K562 (cell line): ENCODE measurements around the gene KCNN4. TPM values are rescaled to one million over a fixed set of nuclear protein-coding genes. Genes with fewer than 3 reads are reported as not detected.
A peak's percentile ranks its signal among the peaks of the same experiment; 100 is the strongest.

Experiments used
- DACH1 ChIP-seq: fragments of 450-650 bp; IDR thresholded peaks from 2 replicates; pipeline ENCODE4 v1.6.1; 2018; ENCODE audit not compliant: partially characterized antibody
- HNRNPL ChIP-seq: fragments of 200-400 bp; formaldehyde crosslinking; IDR thresholded peaks from 2 replicates; pipeline ENCODE4 v1.6.1; 2017; ENCODE audit warnings: low read depth, mild to moderate bottlenecking, low read length
- KLF10 ChIP-seq: fragments of 250-450 bp; sonication (Bioruptor Pico); IDR thresholded peaks from 2 replicates; pipeline ENCODE4 v1.6.1; 2021; ENCODE audit warnings: matching md5 sums
- LARP7 ChIP-seq: fragments of 450-650 bp; IDR thresholded peaks from 2 replicates; pipeline ENCODE4 v1.6.1; 2016
- RBM15 ChIP-seq: fragments of 200-400 bp; formaldehyde crosslinking; IDR thresholded peaks from 2 replicates; pipeline ENCODE4 v1.6.1; 2018; ENCODE audit warnings: mild to moderate bottlenecking, low read length, moderate library complexity; ENCODE audit not compliant: insufficient read depth
- SRSF3 ChIP-seq: fragments of 200-400 bp; formaldehyde crosslinking; IDR thresholded peaks from 2 replicates; pipeline ENCODE4 v1.6.1; 2016; ENCODE audit warnings: mild to moderate bottlenecking, low read length, moderate library complexity; ENCODE audit not compliant: insufficient read depth
- ZNF766 ChIP-seq: fragments of 200-800 bp; sonication (Bioruptor generic); conservative IDR thresholded peaks from 2 replicates; pipeline ENCODE4 v1.6.1; 2016; ENCODE audit warnings: missing genetic modification characterization, missing compliant biosample characterization
- ZNF785 ChIP-seq: fragments of 250-450 bp; sonication (Bioruptor Pico); IDR thresholded peaks from 2 replicates; pipeline ENCODE4 v1.4.0; 2020; ENCODE audit warnings: mild to moderate bottlenecking
- polyA plus RNA-seq, 8 experiments: library from polyadenylated mRNA; depleted of rRNA in 4 of 8; stranded (reverse) in 5 of 8; unstranded in 3 of 8; fragments of >200 nt; fragmentation: Nextera tagmentation in 2 of 8; fragmentation: Illumina TruSeq in 1 of 8; extraction: Ambion mirVana in 2 of 8; extraction: Trizol in 1 of 8; gene quantifications; 2 replicates each; pipeline versions ENCODE4 v1.2.1 to v1.2.3, GENCODE V29; 2011 to 2014; ENCODE audit warnings: inconsistent platforms in 1 of 8, missing spikeins in 1 of 8
- total RNA-seq, 7 experiments: library from RNA; depleted of rRNA in 6 of 7; stranded (reverse); fragments of >200 nt in 6 of 7; fragmentation: Illumina TruSeq in 2 of 7; extraction: Trizol in 2 of 7; gene quantifications; 2 replicates each; pipeline versions ENCODE4 v1.2.1 to v1.2.3, GENCODE V29; 2011 to 2021; ENCODE audit warnings: low replicate concordance in 1 of 7
- TF ChIP-seq, protein P1 (sequence below): fragments of 450-650 bp; IDR thresholded peaks from 2 replicates; pipeline ENCODE4 v1.6.1; 2016
- TF ChIP-seq, protein P2 (sequence below), 3 experiments: fragments of 200-800 bp in 1 of 3; fragments of 250-450 bp in 1 of 3; fragments of 450-650 bp in 1 of 3; sonication (Bioruptor Pico) in 1 of 3; sonication (Bioruptor generic) in 1 of 3; formaldehyde crosslinking in 1 of 3; IDR thresholded peaks; 2 replicates each; pipeline versions ENCODE4 v1.6.1 to v1.8.0; 2016 to 2022; ENCODE audit warnings: mild to moderate bottlenecking in 2 of 3, missing genetic modification characterization in 2 of 3, missing compliant biosample characterization in 1 of 3, moderate library complexity in 1 of 3
- TF ChIP-seq, protein P3 (sequence below): fragments of 250-450 bp; sonication (Bioruptor Pico); IDR thresholded peaks from 2 replicates; pipeline ENCODE4 v1.8.0; 2022; ENCODE audit warnings: inconsistent platforms, mild to moderate bottlenecking, moderate library complexity, borderline replicate concordance
- TF ChIP-seq, protein P4 (sequence below): fragments of 250-450 bp; sonication (Bioruptor Pico); IDR thresholded peaks from 2 replicates; pipeline ENCODE4 v1.4.0; 2020
- TF ChIP-seq, protein P5 (sequence below), 2 experiments: fragments of 450-650 bp in 1 of 2; sonication (generic) in 1 of 2; formaldehyde crosslinking in 1 of 2; IDR thresholded peaks in 1 of 2; conservative IDR thresholded peaks in 1 of 2; 2 replicates each; pipeline versions ENCODE4 v1.6.1 to v1.8.1; 2016 to 2023; ENCODE audit warnings: mild to moderate bottlenecking in 2 of 2, moderate library complexity in 2 of 2, inconsistent platforms in 1 of 2, missing genetic modification reagents in 1 of 2

KCNN4 gene
- total and polyA plus RNA-seq, 9 of the 15 experiments (the other 6 are each of a cell fraction or from before 2014, with no cell fraction given), result 0.53 to 37.7 (median 25.9) TPM

DNA sequence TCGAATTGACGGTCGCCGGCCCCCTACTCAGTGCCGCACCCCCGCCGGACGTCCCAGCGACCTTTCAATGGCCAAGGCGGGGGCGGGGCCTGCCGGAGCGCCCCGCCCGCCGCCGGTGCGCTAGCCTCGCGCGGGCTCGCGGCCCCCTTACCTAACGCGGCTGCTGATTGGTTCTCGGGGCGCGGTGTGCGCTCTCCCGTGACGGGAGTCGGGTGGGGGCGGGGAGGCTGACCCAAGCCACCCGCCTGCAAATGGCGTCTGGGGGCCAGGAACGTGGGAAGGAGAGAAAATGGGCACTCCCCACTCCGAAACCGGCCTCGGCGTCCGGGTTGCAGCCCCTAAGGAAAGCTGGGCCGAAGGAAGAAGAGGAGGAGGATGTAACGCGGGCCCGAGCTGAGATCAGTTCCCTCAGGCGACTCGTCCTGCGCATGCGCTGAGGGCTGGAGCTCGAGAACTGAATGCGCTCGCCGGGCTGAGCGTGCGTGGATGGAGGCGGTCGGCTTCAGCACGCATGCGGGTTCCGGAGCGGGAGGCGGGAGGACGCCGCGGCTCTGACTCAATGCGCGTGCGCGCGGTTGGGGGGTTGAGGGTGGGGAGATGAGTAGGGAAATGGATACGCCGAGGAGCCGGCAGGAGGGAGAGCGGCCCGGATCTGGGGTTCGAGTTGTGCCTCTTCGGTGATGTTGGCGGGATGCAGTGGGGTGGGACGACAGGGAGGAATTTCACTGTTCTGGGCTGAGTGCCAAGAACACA lies 26.1 kb downstream of the KCNN4 start, which contains the start of gene SMG9 (continued):
- TF ChIP-seq SRSF3 (no peak), KLF10 (CRISPR knock-in tag) (no peak), ZNF766 (CRISPR knock-in tag) (0 out of 2 replicates have a peak, but pooled peaks have one; percentile 21), DACH1 (no peak), HNRNPL (no peak), RBM15 (no peak), LARP7 (no peak), ZNF785 (CRISPR knock-in tag) (no peak)
- TF ChIP-seq, protein P1, sequence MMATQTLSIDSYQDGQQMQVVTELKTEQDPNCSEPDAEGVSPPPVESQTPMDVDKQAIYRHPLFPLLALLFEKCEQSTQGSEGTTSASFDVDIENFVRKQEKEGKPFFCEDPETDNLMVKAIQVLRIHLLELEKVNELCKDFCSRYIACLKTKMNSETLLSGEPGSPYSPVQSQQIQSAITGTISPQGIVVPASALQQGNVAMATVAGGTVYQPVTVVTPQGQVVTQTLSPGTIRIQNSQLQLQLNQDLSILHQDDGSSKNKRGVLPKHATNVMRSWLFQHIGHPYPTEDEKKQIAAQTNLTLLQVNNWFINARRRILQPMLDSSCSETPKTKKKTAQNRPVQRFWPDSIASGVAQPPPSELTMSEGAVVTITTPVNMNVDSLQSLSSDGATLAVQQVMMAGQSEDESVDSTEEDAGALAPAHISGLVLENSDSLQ, result no peak
- TF ChIP-seq, protein P2, sequence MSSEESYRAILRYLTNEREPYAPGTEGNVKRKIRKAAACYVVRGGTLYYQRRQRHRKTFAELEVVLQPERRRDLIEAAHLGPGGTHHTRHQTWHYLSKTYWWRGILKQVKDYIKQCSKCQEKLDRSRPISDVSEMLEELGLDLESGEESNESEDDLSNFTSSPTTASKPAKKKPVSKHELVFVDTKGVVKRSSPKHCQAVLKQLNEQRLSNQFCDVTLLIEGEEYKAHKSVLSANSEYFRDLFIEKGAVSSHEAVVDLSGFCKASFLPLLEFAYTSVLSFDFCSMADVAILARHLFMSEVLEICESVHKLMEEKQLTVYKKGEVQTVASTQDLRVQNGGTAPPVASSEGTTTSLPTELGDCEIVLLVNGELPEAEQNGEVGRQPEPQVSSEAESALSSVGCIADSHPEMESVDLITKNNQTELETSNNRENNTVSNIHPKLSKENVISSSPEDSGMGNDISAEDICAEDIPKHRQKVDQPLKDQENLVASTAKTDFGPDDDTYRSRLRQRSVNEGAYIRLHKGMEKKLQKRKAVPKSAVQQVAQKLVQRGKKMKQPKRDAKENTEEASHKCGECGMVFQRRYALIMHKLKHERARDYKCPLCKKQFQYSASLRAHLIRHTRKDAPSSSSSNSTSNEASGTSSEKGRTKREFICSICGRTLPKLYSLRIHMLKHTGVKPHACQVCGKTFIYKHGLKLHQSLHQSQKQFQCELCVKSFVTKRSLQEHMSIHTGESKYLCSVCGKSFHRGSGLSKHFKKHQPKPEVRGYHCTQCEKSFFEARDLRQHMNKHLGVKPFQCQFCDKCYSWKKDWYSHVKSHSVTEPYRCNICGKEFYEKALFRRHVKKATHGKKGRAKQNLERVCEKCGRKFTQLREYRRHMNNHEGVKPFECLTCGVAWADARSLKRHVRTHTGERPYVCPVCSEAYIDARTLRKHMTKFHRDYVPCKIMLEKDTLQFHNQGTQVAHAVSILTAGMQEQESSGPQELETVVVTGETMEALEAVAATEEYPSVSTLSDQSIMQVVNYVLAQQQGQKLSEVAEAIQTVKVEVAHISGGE (CRISPR knock-in tag; IDR thresholded peaks at IDR 0.05), result peak in 1 of 3 experiments; percentile 73; a peak in 1 of 6 replicates
- TF ChIP-seq, protein P3, sequence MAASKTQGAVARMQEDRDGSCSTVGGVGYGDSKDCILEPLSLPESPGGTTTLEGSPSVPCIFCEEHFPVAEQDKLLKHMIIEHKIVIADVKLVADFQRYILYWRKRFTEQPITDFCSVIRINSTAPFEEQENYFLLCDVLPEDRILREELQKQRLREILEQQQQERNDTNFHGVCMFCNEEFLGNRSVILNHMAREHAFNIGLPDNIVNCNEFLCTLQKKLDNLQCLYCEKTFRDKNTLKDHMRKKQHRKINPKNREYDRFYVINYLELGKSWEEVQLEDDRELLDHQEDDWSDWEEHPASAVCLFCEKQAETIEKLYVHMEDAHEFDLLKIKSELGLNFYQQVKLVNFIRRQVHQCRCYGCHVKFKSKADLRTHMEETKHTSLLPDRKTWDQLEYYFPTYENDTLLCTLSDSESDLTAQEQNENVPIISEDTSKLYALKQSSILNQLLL, result no peak
- TF ChIP-seq, protein P4, sequence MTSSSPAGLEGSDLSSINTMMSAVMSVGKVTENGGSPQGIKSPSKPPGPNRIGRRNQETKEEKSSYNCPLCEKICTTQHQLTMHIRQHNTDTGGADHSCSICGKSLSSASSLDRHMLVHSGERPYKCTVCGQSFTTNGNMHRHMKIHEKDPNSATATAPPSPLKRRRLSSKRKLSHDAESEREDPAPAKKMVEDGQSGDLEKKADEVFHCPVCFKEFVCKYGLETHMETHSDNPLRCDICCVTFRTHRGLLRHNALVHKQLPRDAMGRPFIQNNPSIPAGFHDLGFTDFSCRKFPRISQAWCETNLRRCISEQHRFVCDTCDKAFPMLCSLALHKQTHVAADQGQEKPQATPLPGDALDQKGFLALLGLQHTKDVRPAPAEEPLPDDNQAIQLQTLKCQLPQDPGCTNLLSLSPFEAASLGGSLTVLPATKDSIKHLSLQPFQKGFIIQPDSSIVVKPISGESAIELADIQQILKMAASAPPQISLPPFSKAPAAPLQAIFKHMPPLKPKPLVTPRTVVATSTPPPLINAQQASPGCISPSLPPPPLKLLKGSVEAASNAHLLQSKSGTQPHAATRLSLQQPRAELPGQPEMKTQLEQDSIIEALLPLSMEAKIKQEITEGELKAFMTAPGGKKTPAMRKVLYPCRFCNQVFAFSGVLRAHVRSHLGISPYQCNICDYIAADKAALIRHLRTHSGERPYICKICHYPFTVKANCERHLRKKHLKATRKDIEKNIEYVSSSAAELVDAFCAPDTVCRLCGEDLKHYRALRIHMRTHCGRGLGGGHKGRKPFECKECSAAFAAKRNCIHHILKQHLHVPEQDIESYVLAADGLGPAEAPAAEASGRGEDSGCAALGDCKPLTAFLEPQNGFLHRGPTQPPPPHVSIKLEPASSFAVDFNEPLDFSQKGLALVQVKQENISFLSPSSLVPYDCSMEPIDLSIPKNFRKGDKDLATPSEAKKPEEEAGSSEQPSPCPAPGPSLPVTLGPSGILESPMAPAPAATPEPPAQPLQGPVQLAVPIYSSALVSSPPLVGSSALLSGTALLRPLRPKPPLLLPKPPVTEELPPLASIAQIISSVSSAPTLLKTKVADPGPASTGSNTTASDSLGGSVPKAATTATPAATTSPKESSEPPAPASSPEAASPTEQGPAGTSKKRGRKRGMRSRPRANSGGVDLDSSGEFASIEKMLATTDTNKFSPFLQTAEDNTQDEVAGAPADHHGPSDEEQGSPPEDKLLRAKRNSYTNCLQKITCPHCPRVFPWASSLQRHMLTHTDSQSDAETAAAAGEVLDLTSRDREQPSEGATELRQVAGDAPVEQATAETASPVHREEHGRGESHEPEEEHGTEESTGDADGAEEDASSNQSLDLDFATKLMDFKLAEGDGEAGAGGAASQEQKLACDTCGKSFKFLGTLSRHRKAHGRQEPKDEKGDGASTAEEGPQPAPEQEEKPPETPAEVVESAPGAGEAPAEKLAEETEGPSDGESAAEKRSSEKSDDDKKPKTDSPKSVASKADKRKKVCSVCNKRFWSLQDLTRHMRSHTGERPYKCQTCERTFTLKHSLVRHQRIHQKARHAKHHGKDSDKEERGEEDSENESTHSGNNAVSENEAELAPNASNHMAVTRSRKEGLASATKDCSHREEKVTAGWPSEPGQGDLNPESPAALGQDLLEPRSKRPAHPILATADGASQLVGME (CRISPR knock-in tag), result no peak
- TF ChIP-seq, protein P5, sequence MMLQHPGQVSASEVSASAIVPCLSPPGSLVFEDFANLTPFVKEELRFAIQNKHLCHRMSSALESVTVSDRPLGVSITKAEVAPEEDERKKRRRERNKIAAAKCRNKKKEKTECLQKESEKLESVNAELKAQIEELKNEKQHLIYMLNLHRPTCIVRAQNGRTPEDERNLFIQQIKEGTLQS (IDR thresholded peaks at IDR 0.05), result no peak
- TF ChIP-seq, protein P5 (CRISPR knock-in tag; conservative IDR thresholded peaks at IDR 0.05), result no peak
